Measurements from ENCODE around the gene PLD1.

Gene PLD1

GRCh38 chr3:171778493-171778892, 31.8 kb downstream of the PLD1 start:
- TF ChIP-seq CTCF (IDR thresholded peaks at IDR 0.05; ENCODE audit: insufficient read depth, low read length) (no peak), SPI1 (IDR thresholded peaks at IDR 0.05; ENCODE audit: borderline replicate concordance, low read depth) (no peak), POLR2AphosphoS5 (IDR thresholded peaks at IDR 0.05; ENCODE audit: low read depth) (no peak), REST (IDR thresholded peaks at IDR 0.05; ENCODE audit: insufficient replicate concordance, low read depth) (no peak), GABPA (IDR thresholded peaks at IDR 0.05; ENCODE audit: low read depth) (no peak)
- Histone ChIP-seq H3K27me3 (ENCODE audit: insufficient read depth, poor library complexity, severe bottlenecking) (no peaks in the 10 kb centered on the region), H3K27ac (replicated peaks) (peak overlapping the region; percentile 72), H3K4me3 (replicated peaks; ENCODE audit: insufficient read depth, low read length) (no peak overlapping the region)
- no peak for DNase-seq (ENCODE audit: low read depth in 1 of 2, low spot score in 1 of 2)

- Histone ChIP-seq H3K4me3 (replicated peaks; ENCODE audit: insufficient read depth, low read length) (no peak overlapping the region), H3K27me3 (ENCODE audit: insufficient read depth, poor library complexity, severe bottlenecking) (no peaks in the 10 kb centered on the region), H3K27ac (replicated peaks) (peak overlapping the region; percentile 72)
- DNase-seq (ENCODE audit: low read depth in 1 of 2, low spot score in 1 of 2): peak; percentile 48 to 60
- no peak for TF ChIP-seq CTCF (IDR thresholded peaks at IDR 0.05; ENCODE audit: insufficient read depth, low read length)
- TF ChIP-seq SPI1 (IDR thresholded peaks at IDR 0.05; ENCODE audit: borderline replicate concordance, low read depth): no peak
- TF ChIP-seq REST (IDR thresholded peaks at IDR 0.05; ENCODE audit: insufficient replicate concordance, low read depth): no peak
- TF ChIP-seq POLR2AphosphoS5 (IDR thresholded peaks at IDR 0.05; ENCODE audit: low read depth): no peak
- TF ChIP-seq GABPA (IDR thresholded peaks at IDR 0.05; ENCODE audit: low read depth): no peak
These were observed 32.7 kb downstream of the PLD1 start for GRCh38 chr3:171777596-171777995.

GRCh38 chr3:171776839-171777583, 33.3 kb downstream of the PLD1 start:
- no peak for TF ChIP-seq REST (IDR thresholded peaks at IDR 0.05; ENCODE audit: insufficient replicate concordance, low read depth)
- TF ChIP-seq SPI1 (IDR thresholded peaks at IDR 0.05; ENCODE audit: borderline replicate concordance, low read depth): peak; percentile 69; the same call in 1 of the 2 replicates
- no peak overlapping the region for H3K4me3 ChIP-seq (replicated peaks; ENCODE audit: insufficient read depth, low read length)
- H3K27ac ChIP-seq (replicated peaks): peak overlapping the region; percentile 72
- H3K27me3 ChIP-seq (ENCODE audit: insufficient read depth, poor library complexity, severe bottlenecking): no peaks in the 10 kb centered on the region
- peak; percentile 75 to 81 for DNase-seq (ENCODE audit: low read depth in 1 of 2, low spot score in 1 of 2)

Data from HL-60 (cell line).